Endodermal cell (in vitro differentiated cells): ENCODE results near the gene ABI3. TPM values are rescaled to one million over a fixed set of nuclear protein-coding genes. Genes with fewer than 3 reads are reported as not detected.
A peak's percentile ranks its signal among the peaks of the same experiment; 100 is the strongest.

ENCODE experiments used
- DNase-seq: peaks from one replicate; pipeline ENCODE4 v3.0.0-alpha.2; 2017
- H3K27ac ChIP-seq: 2 replicates; pipeline ENCODE4 v1.5.1; 2013; ENCODE audit warnings: mild to moderate bottlenecking, low read depth, low read length, moderate library complexity
- H3K27me3 ChIP-seq: 2 replicates; pipeline ENCODE4 v1.6.1; 2013; ENCODE audit warnings: mild to moderate bottlenecking, low read length, moderate library complexity; ENCODE audit not compliant: insufficient read depth, control insufficient read depth, poor library complexity, severe bottlenecking
- H3K36me3 ChIP-seq: 2 replicates; pipeline ENCODE4 v1.7.0; 2013; ENCODE audit warnings: mild to moderate bottlenecking, low read length, moderate library complexity; ENCODE audit not compliant: control insufficient read depth, insufficient read depth
- H3K4me1 ChIP-seq: one replicate; pipeline ENCODE4 v1.7.0; 2013; ENCODE audit warnings: low read length; ENCODE audit not compliant: control insufficient read depth, insufficient read depth
- H3K4me3 ChIP-seq: 2 replicates; pipeline ENCODE4 v1.5.1; 2013; ENCODE audit warnings: mild to moderate bottlenecking, low read length, moderate library complexity
- H3K9ac ChIP-seq: 2 replicates; pipeline ENCODE4 v1.6.1; 2013; ENCODE audit warnings: mild to moderate bottlenecking, low read length, moderate library complexity; ENCODE audit not compliant: poor library complexity, severe bottlenecking; ENCODE audit errors: extremely low read depth
- H3K9me3 ChIP-seq: 2 replicates; pipeline ENCODE4 v1.6.1; 2013; ENCODE audit warnings: mild to moderate bottlenecking, low read length, moderate library complexity; ENCODE audit not compliant: control insufficient read depth
- H3K27ac Mint-ChIP-seq: 2 replicates; pipeline ENCODE4 v1.8.0; 2020; ENCODE audit warnings: mixed read lengths
- H3K27me3 Mint-ChIP-seq: 2 replicates; pipeline ENCODE4 v1.8.0; 2021; ENCODE audit warnings: mild to moderate bottlenecking, mixed read lengths; ENCODE audit not compliant: insufficient read depth
- H3K36me3 Mint-ChIP-seq: 2 replicates; pipeline ENCODE4 v1.8.0; 2020; ENCODE audit warnings: low read depth, mixed read lengths
- H3K4me1 Mint-ChIP-seq: 2 replicates; pipeline ENCODE4 v1.8.0; 2020; ENCODE audit warnings: mixed read lengths
- H3K4me3 Mint-ChIP-seq: 2 replicates; pipeline ENCODE4 v1.8.0; 2020; ENCODE audit warnings: mild to moderate bottlenecking, moderate library complexity, mixed read lengths
- H3K9me3 Mint-ChIP-seq: 2 replicates; pipeline ENCODE4 v1.8.0; 2020; ENCODE audit warnings: mild to moderate bottlenecking, mixed read lengths
- CTCF ChIP-seq: fragments of 200-600 bp; sonication (generic); conservative IDR thresholded peaks from 2 replicates; pipeline ENCODE4 v1.5.0; 2021; ENCODE audit warnings: antibody characterized with exemption, mild to moderate bottlenecking
- WGBS, 2 experiments: methylation state at CpG; one replicate each; pipeline versions ENCODE4 v1.1.5 to v1.1.7; 2013; ENCODE audit warnings: missing lambda C conversion rate in 2 of 2, mixed read lengths in 1 of 2; ENCODE audit not compliant: insufficient coverage in 1 of 2, insufficient read length in 1 of 2; 5-methylcytosine and 5-hydroxymethylcytosine counted together
- total RNA-seq, 2 donors: library from RNA; stranded (reverse); fragmentation: NEBNext Ultra II Directional in 1 of 2; extraction: Animal tissue kit (Norgen Biotek cat#: 25700) in 1 of 2; gene quantifications; 2 replicates in 1 of 2; 3 replicates in 1 of 2; pipeline ENCODE4 v1.2.1, GENCODE V29; 2021

The ABI3 gene
- total RNA-seq, 2 donors from 2014 or later: 0.58 to 1.7 TPM

GRCh38 chr17:49219987-49220386 is 9.5 kb downstream of the ABI3 start:
- H3K36me3 ChIP-seq: no peaks in the 10 kb centered on the region
- 83 to 94% methylated on average over 6 to 15 of the region's 15 CpGs for WGBS, 2 experiments
- H3K9me3 ChIP-seq: no peaks in the 10 kb centered on the region
- H3K27ac ChIP-seq: no peak overlapping the region
- peaks cover 3% of the 10 kb centered on the region for H3K4me1 ChIP-seq
- H3K27me3 ChIP-seq: peaks cover 37% of the 10 kb centered on the region
- no peak for TF ChIP-seq CTCF
- H3K27ac Mint-ChIP-seq: no peak overlapping the region
- H3K36me3 Mint-ChIP-seq: no peaks in the 10 kb centered on the region
- peaks cover 44% of the 10 kb centered on the region for H3K27me3 Mint-ChIP-seq
- H3K4me1 Mint-ChIP-seq: peaks cover 8% of the 10 kb centered on the region
- DNase-seq: peak; percentile 54
- H3K9me3 Mint-ChIP-seq: no peaks in the 10 kb centered on the region
- H3K4me3 ChIP-seq: no peak overlapping the region
- H3K9ac ChIP-seq: no peak overlapping the region
- H3K4me3 Mint-ChIP-seq: no peak overlapping the region

GRCh38 chr17:49223168-49223516 is 12.6 kb downstream of the ABI3 start:
- no peak for TF ChIP-seq CTCF
- no peak overlapping the region for H3K27ac ChIP-seq
- H3K4me3 ChIP-seq: no peak overlapping the region

GRCh38 chr17:49223517-49224197 is 13.2 kb downstream of the ABI3 start:
- peak; percentile 97 for DNase-seq
- H3K27me3 ChIP-seq: peaks cover 59% of the 10 kb centered on the region
- Mint-ChIP-seq H3K27me3 (peaks cover 74% of the 10 kb centered on the region), H3K4me1 (peaks cover 16% of the 10 kb centered on the region), H3K27ac (no peak overlapping the region), H3K36me3 (no peaks in the 10 kb centered on the region), H3K9me3 (no peaks in the 10 kb centered on the region), H3K4me3 (peak overlapping the region; percentile 51)
- H3K36me3 ChIP-seq: no peaks in the 10 kb centered on the region
- peak; percentile 91 for TF ChIP-seq CTCF
- H3K4me1 ChIP-seq: peaks cover 3% of the 10 kb centered on the region
- no peak overlapping the region for H3K9ac ChIP-seq
- peak overlapping the region; percentile 24 for H3K4me3 ChIP-seq
- H3K9me3 ChIP-seq: no peaks in the 10 kb centered on the region
- no peak overlapping the region for H3K27ac ChIP-seq
- 15 to 22% methylated on average over 12 to 30 of the region's 31 CpGs for whole genome bisulfite sequencing, 2 experiments

More at GRCh38 chr17:49223168-49223516, 12.6 kb downstream of the ABI3 start:
- H3K4me1 ChIP-seq: peaks cover 3% of the 10 kb centered on the region
- no peak overlapping the region for H3K27ac Mint-ChIP-seq
- H3K4me1 Mint-ChIP-seq: peaks cover 16% of the 10 kb centered on the region
- H3K9me3 Mint-ChIP-seq: no peaks in the 10 kb centered on the region
- H3K27me3 Mint-ChIP-seq: peaks cover 73% of the 10 kb centered on the region
- H3K4me3 Mint-ChIP-seq: peak overlapping the region; percentile 51
- peaks cover 59% of the 10 kb centered on the region for H3K27me3 ChIP-seq
- 19 to 43% methylated on average over 4 to 9 of the region's 9 CpGs for WGBS, 2 experiments
- no peaks in the 10 kb centered on the region for H3K36me3 Mint-ChIP-seq
- H3K9me3 ChIP-seq: no peaks in the 10 kb centered on the region
- no peaks in the 10 kb centered on the region for H3K36me3 ChIP-seq
- H3K9ac ChIP-seq: no peak overlapping the region
- peak; percentile 66 for DNase-seq
